ENCODE data around the gene OBSCN. TPM values are rescaled to one million over a fixed set of nuclear protein-coding genes. Genes with fewer than 3 reads are reported as not detected.

Gene OBSCN
- total RNA-seq, 1 donor from 2014 or later: 10.2 TPM

DNA sequence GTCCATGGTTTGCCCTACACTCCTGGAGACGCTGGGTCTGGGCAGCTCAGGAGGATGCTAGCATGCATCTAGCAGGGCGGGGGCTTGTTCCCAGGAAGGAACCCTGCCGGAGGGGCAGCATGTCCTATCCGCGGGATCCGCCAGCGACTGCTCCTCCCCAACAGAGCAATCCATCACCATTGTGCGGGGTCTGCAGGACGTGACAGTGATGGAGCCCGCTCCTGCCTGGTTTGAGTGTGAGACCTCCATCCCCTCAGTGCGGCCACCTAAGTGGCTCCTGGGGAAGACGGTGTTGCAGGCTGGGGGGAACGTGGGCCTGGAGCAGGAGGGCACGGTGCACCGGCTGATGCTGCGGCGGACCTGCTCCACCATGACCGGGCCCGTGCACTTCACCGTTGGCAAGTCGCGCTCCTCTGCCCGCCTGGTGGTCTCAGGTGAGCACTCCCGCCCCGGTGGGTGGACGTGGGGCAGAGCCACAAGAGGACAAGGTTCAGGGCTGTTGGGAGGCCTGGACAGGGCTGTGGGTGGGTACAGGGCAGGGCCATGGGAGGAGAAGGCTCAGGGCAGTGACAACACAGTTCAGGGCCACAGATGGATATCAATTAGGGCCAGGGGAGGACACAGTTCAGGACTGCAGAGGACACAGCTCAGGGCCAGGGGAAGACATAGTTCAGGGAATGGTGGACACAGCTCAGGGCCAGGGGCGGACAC lies 71.3 kb downstream of the OBSCN start:
- Mint-ChIP-seq H3K36me3 (ENCODE audit: low read depth) (no peaks in the 10 kb centered on the region), H3K4me1 (ENCODE audit: low read depth) (peaks cover 8% of the 10 kb centered on the region), H3K4me3 (ENCODE audit: unreplicated experiment) (no peak overlapping the region), H3K27me3 (ENCODE audit: low read depth) (no peaks in the 10 kb centered on the region), H3K9me3 (ENCODE audit: low read depth) (no peaks in the 10 kb centered on the region), H3K27ac (ENCODE audit: unreplicated experiment) (no peak overlapping the region)
- TF ChIP-seq, protein P1, sequence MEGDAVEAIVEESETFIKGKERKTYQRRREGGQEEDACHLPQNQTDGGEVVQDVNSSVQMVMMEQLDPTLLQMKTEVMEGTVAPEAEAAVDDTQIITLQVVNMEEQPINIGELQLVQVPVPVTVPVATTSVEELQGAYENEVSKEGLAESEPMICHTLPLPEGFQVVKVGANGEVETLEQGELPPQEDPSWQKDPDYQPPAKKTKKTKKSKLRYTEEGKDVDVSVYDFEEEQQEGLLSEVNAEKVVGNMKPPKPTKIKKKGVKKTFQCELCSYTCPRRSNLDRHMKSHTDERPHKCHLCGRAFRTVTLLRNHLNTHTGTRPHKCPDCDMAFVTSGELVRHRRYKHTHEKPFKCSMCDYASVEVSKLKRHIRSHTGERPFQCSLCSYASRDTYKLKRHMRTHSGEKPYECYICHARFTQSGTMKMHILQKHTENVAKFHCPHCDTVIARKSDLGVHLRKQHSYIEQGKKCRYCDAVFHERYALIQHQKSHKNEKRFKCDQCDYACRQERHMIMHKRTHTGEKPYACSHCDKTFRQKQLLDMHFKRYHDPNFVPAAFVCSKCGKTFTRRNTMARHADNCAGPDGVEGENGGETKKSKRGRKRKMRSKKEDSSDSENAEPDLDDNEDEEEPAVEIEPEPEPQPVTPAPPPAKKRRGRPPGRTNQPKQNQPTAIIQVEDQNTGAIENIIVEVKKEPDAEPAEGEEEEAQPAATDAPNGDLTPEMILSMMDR (IDR thresholded peaks at IDR 0.05): no peak
- DNase-seq (ENCODE audit: low spot score): peak; percentile 91

DNA sequence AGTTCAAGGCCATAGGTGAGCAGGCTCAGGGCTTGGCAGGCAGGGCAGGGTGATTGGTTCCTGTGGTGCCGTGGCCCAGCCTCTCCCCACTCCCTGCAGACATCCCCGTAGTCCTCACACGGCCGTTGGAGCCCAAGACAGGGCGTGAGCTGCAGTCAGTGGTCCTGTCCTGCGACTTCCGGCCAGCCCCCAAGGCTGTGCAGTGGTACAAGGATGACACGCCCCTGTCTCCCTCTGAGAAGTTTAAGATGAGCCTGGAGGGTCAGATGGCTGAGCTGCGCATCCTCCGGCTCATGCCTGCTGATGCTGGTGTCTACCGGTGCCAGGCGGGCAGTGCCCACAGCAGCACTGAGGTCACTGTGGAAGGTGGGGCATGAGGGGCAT lies 71.9 kb downstream of the OBSCN start:
- peaks cover 6% of the 10 kb centered on the region for H3K4me1 Mint-ChIP-seq (ENCODE audit: low read depth)
- no peaks in the 10 kb centered on the region for H3K27me3 Mint-ChIP-seq (ENCODE audit: low read depth)
- no peak overlapping the region for H3K27ac Mint-ChIP-seq (ENCODE audit: unreplicated experiment)
- H3K9me3 Mint-ChIP-seq (ENCODE audit: low read depth): no peaks in the 10 kb centered on the region
- no peaks in the 10 kb centered on the region for H3K36me3 Mint-ChIP-seq (ENCODE audit: low read depth)
- H3K4me3 Mint-ChIP-seq (ENCODE audit: unreplicated experiment): no peak overlapping the region
- TF ChIP-seq, protein P1 (IDR thresholded peaks at IDR 0.05): no peak
- DNase-seq (ENCODE audit: low spot score): no peak

DNA sequence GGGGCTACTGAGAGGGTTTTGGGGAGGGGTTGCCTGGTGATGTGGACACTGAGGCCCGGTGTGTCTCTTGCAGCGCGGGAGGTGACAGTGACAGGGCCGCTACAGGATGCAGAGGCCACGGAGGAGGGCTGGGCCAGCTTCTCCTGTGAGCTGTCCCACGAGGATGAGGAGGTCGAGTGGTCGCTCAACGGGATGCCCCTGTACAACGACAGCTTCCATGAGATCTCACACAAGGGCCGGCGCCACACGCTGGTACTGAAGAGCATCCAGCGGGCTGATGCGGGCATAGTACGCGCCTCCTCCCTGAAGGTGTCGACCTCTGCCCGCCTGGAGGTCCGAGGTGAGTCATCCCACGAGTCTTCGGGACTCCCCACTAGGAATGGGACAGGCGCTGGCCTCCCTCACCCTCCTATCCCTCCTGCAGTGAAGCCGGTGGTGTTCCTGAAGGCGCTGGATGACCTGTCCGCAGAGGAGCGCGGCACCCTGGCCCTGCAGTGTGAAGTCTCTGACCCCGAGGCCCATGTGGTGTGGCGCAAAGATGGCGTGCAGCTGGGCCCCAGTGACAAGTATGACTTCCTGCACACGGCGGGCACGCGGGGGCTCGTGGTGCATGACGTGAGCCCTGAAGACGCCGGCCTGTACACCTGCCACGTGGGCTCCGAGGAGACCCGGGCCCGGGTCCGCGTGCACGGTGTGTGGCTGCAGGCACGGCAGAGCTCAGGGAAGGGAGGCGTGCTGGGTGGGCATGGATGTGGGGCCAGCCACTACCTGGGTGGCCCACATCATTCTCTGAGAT lies 72.5 kb downstream of the OBSCN start:
- Mint-ChIP-seq H3K9me3 (ENCODE audit: low read depth) (no peaks in the 10 kb centered on the region), H3K27ac (ENCODE audit: unreplicated experiment) (no peak overlapping the region), H3K4me3 (ENCODE audit: unreplicated experiment) (no peak overlapping the region), H3K4me1 (ENCODE audit: low read depth) (peaks cover under 1% of the 10 kb centered on the region), H3K27me3 (ENCODE audit: low read depth) (no peaks in the 10 kb centered on the region), H3K36me3 (ENCODE audit: low read depth) (no peaks in the 10 kb centered on the region)
- DNase-seq (ENCODE audit: low spot score): peak; percentile 84
- TF ChIP-seq, protein P1 (IDR thresholded peaks at IDR 0.05): no peak

DNA sequence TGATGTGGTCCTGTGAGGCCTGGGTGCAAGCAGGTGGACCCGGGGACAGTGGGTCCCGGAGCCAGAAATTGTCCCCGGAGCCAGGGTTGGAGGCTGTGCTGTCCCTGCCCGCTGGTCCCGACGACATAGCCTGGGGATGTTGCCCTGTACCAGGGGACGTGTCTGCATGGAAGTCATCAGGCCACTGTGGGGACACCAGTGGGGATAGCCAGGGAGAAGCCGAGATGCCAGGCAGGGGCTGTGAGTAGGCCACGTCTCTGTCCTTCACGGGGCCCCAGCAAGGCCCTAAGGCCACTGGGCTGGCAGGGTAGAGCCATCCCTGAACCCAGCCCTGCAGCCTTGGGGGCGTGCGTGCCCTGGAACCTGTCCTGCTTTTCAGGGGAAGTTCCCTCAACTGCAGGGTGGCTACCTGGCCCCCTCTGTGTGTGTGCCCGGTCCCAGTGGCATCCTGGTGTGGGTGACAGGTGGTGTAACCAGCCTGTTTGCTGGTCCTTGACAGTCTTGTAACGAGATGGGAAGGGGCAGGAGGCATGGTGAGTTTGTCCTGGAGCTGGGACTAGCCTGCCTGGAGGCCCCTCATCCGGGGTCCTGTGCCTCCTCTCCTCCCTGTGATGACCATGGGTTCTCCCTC lies 73.2 kb downstream of the OBSCN start:
- Mint-ChIP-seq H3K4me3 (ENCODE audit: unreplicated experiment) (no peak overlapping the region), H3K4me1 (ENCODE audit: low read depth) (no peaks in the 10 kb centered on the region), H3K27ac (ENCODE audit: unreplicated experiment) (no peak overlapping the region), H3K9me3 (ENCODE audit: low read depth) (no peaks in the 10 kb centered on the region), H3K27me3 (ENCODE audit: low read depth) (no peaks in the 10 kb centered on the region), H3K36me3 (ENCODE audit: low read depth) (no peaks in the 10 kb centered on the region)
- no peak for DNase-seq (ENCODE audit: low spot score)
- TF ChIP-seq, protein P1 (IDR thresholded peaks at IDR 0.05): no peak

DNA sequence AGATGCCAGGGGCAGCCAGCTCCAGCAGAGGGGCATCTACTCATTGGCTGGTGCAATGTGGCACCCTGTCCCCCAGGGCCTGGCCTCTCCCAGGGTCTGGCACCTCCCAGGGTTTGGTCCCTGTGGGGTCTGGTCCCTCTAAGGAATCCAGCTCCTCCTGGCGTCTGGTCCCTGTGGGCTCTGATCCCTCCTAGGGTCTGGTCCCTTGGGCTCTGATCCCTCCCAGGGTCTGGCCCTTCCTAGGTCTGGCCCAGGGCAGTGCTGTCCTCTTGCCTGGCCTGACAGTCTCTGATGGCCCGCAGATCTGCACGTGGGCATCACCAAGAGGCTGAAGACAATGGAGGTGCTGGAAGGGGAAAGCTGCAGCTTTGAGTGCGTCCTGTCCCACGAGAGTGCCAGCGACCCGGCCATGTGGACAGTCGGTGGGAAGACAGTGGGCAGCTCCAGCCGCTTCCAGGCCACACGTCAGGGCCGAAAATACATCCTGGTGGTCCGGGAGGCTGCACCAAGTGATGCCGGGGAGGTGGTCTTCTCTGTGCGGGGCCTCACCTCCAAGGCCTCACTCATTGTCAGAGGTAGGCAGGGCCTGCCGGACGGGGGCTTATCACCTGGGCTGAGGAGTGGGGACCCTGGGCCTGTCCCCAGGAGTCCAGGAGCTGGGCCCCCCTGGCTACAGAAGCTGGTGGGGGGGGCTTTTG lies 73.9 kb downstream of the OBSCN start:
- H3K4me3 Mint-ChIP-seq (ENCODE audit: unreplicated experiment): no peak overlapping the region
- H3K27ac Mint-ChIP-seq (ENCODE audit: unreplicated experiment): no peak overlapping the region
- TF ChIP-seq, protein P1 (IDR thresholded peaks at IDR 0.05): no peak
- no peaks in the 10 kb centered on the region for H3K9me3 Mint-ChIP-seq (ENCODE audit: low read depth)
- no peaks in the 10 kb centered on the region for H3K27me3 Mint-ChIP-seq (ENCODE audit: low read depth)
- peak; percentile 81 for DNase-seq (ENCODE audit: low spot score)
- no peaks in the 10 kb centered on the region for H3K4me1 Mint-ChIP-seq (ENCODE audit: low read depth)
- H3K36me3 Mint-ChIP-seq (ENCODE audit: low read depth): no peaks in the 10 kb centered on the region
